Measurements from ENCODE around the gene TREX2. TPM values are rescaled to one million over a fixed set of nuclear protein-coding genes. Genes with fewer than 3 reads are reported as not detected.

Gene TREX2
- total RNA-seq, result 1 to 10 TPM; 1.0 to 1.6 TPM

GRCh38 chrX:153445856-153446635 lies at the start of gene TREX2:
Gene TREX2 (minus strand): TSS chrX:153446056. CDS start chrX:153445430, 626 bp downstream.
- ATAC-seq (no peak), DNase-seq (no peak)
- H3K4me3 ChIP-seq, result no peak within 1 kb of the TSS
- no peak within 1 kb of the TSS for H3K27ac ChIP-seq
- 64% methylated on average over 16 of the region's 30 CpGs; no CpG with 5 or more reads in 1 of the 2 donors for WGBS, 2 donors
- no peaks in the 10 kb centered on the region for H3K9me3 ChIP-seq
- H3K36me3 ChIP-seq (replicated peaks in 1 of 2; ENCODE audit: insufficient read depth in 1 of 2, low read depth in 2 of 2), result no peaks in the 10 kb centered on the region
- no peaks in the 10 kb centered on the region for H3K27me3 ChIP-seq
- intact Hi-C loops (cut with DNase I), result no loop called here
- H3K4me1 ChIP-seq, result no peaks in the 10 kb centered on the region
- TF ChIP-seq POLR2A (IDR thresholded peaks at IDR 0.05) (no peak), CTCF (IDR thresholded peaks at IDR 0.05) (no peak)

GRCh38 chrX:153495362-153495751 lies 49.5 kb upstream of the TREX2 start:
- TF ChIP-seq POLR2A (IDR thresholded peaks at IDR 0.05) (no peak), CTCF (IDR thresholded peaks at IDR 0.05) (no peak)
- DNase-seq, result peak in 1 of 4 donors; percentile 3
- WGBS, 2 donors, result 20 to 25% methylated on average over 5 to 13 of the region's 17 CpGs
- Histone ChIP-seq H3K4me3 (no peak overlapping the region), H3K36me3 (replicated peaks in 1 of 2; ENCODE audit: insufficient read depth in 1 of 2, low read depth in 2 of 2) (no peaks in the 10 kb centered on the region), H3K27me3 (no peaks in the 10 kb centered on the region), H3K4me1 (no peaks in the 10 kb centered on the region), H3K27ac (no peak overlapping the region), H3K9me3 (no peaks in the 10 kb centered on the region)
- no peak for ATAC-seq
- intact Hi-C loops (cut with DNase I), result no loop called here

GRCh38 chrX:153494541-153495361 lies 48.9 kb upstream of the TREX2 start, which contains the start of gene BGN:
Gene BGN (plus strand): TSS chrX:153494980. CDS start chrX:153504632, 9,652 bp downstream.
- WGBS, 2 donors, result 0 to 17% methylated on average over 6 to 24 of the region's 41 CpGs
- DNase-seq (peak in 1 of 4 donors; percentile 10), ATAC-seq (peak; percentile 30)
- H3K9me3 ChIP-seq, result no peaks in the 10 kb centered on the region
- no peaks in the 10 kb centered on the region for H3K27me3 ChIP-seq
- H3K4me3 ChIP-seq, result no peak within 1 kb of the TSS
- no peaks in the 10 kb centered on the region for H3K36me3 ChIP-seq (replicated peaks in 1 of 2; ENCODE audit: insufficient read depth in 1 of 2, low read depth in 2 of 2)
- TF ChIP-seq POLR2A (IDR thresholded peaks at IDR 0.05) (no peak), CTCF (IDR thresholded peaks at IDR 0.05) (peak in 2 of 7 experiments; percentile 14 to 32)
- no peak within 1 kb of the TSS for H3K27ac ChIP-seq
- intact Hi-C loops (cut with DNase I), result no loop called here
- H3K4me1 ChIP-seq, result no peaks in the 10 kb centered on the region

- TF ChIP-seq CTCF (IDR thresholded peaks at IDR 0.05), result no peak
- TF ChIP-seq POLR2A (IDR thresholded peaks at IDR 0.05), result no peak
- H3K4me1 ChIP-seq, result no peaks in the 10 kb centered on the region
- H3K9me3 ChIP-seq, result no peaks in the 10 kb centered on the region
- DNase-seq (no peak), ATAC-seq (no peak)
- no peaks in the 10 kb centered on the region for H3K27me3 ChIP-seq
- H3K36me3 ChIP-seq (replicated peaks in 1 of 2; ENCODE audit: insufficient read depth in 1 of 2, low read depth in 2 of 2), result no peaks in the 10 kb centered on the region
- H3K27ac ChIP-seq, result no peak overlapping the region
- intact Hi-C loops (cut with DNase I), result no loop called here
- 70 to 87% methylated on average over 6 to 12 of the region's 12 CpGs for WGBS, 2 donors
- no peak overlapping the region for H3K4me3 ChIP-seq
These were observed 48.2 kb upstream of the TREX2 start for GRCh38 chrX:153494061-153494460.
